ENCODE measurements around the gene SLC5A9.
"Not testable (repeated sequence)": the region's sequence is repeated elsewhere in the genome, so short reads cannot be mapped to it uniquely, and the experiment has no call there.

SLC5A9 gene

DNA sequence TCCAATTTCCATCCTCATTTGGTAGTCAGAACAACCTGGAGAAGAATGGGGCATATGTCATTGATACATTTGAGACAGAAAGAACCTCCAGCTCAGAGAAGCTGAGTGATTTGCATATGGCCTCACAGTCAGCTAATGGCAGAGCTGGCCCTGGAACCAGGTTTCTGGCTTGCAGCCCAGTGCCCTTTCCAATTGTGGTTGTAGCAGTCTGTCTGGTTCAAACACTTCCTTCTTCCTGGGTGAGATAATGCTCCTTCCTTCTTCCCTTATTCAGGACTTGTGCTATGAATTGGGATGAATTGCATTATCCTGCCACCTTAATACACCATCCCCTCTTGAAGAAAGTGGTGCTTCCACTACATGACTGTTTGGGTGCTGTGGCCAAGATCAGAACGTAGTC is 24.2 kb downstream of the SLC5A9 start:
- DNase-seq, result no peak

DNA sequence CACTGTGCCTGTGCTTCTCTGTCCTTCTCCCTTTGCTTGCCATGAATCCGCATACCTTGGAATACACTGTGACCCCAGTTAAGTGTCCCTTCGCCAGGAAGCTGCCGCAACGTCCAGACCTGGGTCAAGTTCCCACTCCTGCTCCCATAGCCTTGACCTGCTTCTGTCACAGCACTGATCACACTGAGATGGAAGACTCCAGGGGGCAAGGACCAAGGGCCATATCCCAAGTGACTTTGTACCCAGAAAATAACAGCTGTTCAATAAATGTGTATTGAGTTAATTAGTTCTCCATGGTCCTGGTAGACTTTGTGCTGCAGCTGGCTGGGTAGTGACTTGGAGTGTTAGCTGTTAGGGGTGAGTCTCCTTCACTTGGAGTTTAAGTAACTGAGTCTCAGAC is 25.8 kb downstream of the SLC5A9 start:
- no peak for DNase-seq

DNA sequence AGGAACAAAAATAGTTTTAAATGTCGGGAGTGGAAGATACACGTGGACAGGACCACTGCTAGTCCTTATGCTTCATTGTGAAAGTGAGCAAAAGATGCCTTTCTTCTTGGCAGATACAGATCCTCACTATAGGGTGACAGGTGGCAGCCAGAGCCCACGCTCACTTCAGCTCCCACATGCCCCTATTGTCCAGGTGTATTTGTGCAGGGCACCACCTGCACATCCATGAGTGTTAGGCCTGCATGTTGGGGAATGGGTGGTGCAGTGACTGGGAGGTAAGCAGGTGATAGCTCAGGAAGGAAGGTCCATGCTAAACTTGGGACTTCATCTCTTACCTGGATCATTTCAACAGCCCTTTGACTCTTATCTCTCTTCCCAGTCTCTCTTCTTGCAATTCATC is 27.4 kb downstream of the SLC5A9 start:
- DNase-seq, result no peak

DNA sequence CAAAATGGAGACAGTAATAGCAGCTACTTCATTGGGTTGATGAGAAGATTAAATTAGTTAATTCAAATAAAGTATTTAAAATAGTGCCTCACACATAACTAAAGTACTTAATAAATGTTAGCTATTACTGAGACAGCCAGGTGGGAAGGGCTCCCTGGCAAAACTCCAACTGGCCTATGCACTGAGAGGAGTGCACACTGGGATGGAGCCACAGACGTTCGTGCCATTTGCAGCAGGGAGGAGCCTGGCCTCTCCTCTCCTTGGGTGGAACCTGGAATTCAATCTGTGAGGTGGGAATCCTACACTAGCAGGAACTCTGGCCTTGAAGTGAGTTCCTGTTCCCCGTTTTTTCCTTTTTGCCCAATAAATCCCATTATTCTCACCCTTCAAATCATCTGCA is 28.1 kb downstream of the SLC5A9 start:
- no peak for DNase-seq

DNA sequence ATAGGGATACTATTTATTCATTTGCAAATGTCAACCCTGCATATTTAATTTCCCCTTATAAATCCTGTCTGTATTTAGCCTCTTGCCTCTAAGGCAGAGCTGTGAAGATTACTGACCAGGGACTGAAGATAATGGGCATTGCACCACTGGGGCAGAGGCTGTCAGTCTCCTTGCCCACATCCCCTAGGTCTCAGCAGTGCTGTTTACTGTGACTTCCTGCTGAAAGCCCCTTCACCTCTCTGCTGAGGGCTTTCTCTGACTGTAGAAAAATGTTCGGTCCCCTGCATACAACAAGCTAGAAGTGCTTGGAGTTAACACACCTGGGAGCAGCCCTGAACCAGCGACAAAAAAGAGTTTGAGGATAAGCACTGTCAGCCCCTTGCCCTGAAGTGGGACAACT is 28.8 kb downstream of the SLC5A9 start:
- no peak for DNase-seq

DNA sequence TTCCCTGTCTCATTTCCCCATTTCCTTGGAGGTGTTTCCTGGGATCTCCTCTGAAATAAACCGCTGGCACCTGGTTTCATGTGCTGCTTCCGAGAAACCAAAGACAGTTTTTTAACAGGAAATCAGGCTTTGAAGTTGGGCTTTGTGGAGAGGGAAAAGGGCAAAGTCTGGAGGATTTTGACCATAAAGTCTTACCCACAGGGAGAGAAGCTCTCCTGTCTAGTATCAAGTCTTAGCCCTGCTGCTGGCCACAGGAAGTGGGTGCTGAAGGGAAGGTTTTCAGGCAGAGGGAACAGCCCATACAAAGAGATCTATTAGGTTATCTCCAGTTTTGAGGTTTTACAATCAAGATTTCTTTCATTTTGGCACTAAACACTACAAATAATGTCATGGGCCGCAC is 29.3 kb downstream of the SLC5A9 start:
- no peak for DNase-seq

DNA sequence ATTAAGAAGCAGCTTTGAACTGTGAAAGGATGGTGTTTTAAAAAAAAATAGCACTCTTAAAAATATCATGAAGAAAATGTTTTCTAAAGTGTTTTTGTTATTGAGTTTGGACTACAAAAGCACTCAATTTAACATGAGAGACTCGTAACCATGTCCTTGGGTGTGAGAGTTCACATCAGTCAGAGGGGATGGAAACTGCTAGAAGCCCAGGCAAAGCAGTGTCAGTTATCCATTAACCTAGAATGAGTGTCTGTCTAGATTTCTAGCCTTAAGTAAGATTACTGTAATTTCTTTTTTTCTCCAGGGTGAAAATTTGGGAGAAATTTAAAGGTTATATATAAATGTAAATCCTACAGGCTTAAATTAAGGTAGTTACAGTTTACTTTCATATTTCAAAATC is 31.7 kb downstream of the SLC5A9 start:
- DNase-seq, result no peak

DNA sequence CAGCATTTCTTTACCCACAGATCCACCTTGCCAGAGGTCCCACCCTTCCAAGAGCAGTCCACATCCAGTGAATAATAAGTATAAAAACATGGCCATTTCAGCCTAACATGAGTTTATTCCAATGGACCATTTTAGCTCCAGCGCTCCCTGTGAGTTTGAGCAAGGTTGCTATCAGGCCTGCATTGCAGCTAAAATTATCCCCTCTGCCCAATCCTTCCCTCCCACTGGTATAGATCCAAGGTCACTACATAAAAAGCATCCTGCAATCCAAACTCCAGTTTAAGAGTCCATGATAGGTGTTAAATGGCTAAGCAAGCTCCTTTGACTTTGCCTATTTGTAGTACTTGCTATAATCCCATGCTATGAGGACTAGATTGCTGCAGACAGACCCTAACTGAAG is 35.6 kb downstream of the SLC5A9 start:
- no peak for DNase-seq

DNA sequence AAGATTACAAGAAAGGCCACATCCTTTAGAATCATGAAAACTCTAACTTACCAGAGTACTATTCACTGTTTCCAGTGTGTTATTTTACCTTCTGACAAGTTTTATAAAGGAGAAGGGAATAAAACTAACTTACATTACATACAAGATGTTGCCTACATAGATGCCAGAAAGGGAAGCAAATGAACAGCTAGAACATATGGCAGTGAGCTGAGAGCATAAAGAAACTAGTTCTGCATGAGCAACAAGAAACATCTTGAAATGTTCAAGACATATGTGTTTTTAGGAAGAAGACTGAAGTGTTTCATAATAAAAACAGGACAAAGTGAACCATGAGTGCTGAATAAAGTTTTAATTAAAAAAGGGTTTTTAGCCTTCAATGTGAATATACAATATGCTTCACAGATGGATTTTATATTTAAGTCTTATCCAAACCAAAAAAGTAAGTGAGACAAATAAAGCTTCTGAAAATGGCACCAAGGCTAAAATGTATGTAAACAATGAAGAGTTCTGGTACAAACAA is 39.4 kb downstream of the SLC5A9 start:
- no peak for DNase-seq

DNA sequence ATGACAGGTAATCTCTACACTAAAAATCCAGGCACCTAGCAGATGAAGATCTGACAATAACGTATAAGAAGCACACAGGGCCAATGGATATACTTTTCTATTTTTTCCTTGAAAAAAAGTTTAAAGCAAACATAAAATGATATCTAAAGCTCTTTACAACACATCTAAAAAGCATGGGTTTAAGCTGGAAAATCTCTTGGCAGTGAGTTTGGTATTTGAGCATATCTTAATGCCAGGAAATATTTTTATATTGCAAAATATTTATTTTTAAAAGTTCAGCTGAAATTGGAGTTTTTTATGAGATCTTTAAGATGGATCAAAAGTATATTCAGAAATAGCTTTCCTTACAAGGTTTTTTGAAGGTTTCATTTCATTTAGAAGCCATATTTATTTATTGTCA is 40.5 kb downstream of the SLC5A9 start:
- DNase-seq, result no peak

DNA sequence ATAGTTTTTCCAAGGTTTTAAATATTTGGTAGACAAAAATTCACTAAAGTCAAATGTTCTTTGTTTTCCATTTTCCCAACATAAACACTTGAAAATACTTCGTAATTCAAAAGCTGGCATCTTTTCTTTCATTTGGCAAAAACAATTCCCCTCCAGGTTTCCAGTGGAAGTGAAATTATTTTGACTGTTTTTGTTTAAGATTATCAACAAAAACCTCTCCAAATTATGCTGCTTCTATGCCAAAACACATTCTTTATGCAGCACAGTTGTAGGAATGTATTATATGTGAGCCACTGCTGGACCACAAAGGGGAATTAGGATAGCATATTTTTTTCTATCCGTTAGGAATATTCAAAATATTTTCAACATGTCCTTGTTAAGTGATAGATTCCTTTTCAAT is 44.1 kb downstream of the SLC5A9 start:
- no peak for DNase-seq

DNA sequence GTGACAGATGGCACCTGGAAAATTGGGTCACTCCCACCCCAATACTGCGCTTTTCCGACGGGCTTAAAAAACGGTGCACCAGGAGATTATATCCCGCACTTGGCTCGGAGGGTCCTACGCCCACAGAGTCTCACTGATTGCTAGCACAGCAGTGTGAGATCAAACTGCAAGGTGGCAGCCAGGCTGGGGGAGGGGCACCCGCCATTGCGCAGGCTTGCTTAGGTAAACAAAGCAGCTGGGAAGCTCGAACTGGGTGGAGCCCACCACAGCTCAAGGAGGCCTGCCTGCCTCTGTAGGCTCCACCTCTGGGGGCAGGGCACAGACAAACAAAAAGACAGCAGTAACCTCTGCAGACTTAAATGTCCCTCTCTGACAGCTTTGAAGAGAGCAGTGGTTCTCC is 54.9 kb downstream of the SLC5A9 start:
- DNase-seq, result not testable (repeated sequence)

DNA sequence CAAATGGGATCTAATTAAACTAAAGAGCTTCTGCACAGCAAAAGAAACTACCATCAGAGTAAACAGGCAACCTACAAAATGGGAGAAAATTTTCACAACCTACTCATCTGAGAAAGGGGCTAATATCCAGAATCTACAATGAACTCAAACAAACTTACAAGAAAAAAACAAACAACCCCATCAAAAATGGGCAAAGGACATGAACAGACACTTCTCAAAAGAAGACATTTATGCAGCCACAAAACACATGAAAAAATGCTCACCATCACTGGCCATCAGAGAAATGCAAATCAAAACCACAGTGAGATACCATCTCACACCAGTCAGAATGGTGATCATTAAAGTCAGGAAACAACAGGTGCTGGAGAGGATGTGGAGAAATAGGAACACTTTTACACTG is 59.8 kb downstream of the SLC5A9 start:
- DNase-seq, result not testable (repeated sequence)

DNA sequence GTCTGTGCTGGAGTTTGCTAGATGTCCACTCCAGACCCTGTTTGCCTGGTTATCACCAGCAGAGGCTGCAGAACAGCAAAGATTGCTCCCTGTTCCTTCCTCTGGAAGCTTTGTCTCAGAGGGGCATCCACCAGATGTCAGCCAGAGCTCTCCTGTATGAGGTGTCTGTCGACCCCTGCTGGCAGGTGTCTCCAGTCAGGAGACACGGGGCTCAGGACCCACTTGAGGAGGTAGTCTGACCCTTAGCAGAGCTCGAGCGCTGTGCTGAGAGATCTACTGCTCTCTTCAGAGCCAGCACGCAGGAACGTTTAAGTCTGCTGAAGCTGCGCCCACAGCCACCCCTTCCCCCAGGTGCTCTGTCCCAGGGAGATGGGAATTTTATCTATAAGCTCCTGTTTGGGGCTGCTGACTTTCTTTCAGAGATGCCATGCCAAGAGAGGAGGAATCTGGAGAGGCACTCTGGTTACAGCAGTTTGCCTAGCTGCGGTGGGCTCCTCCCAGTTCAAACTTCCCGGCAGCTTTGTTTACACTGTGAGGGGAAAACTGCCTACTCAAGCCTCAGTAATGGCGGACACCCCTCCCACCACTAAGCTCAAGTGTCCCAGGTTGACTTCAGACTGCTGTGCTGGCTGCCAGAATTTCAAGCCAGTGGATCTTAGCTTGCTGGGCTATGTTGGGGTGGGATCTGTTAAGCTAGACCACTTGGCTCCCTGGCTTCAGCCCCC is 62.3 kb downstream of the SLC5A9 start:
- not testable (repeated sequence) for DNase-seq

DNA sequence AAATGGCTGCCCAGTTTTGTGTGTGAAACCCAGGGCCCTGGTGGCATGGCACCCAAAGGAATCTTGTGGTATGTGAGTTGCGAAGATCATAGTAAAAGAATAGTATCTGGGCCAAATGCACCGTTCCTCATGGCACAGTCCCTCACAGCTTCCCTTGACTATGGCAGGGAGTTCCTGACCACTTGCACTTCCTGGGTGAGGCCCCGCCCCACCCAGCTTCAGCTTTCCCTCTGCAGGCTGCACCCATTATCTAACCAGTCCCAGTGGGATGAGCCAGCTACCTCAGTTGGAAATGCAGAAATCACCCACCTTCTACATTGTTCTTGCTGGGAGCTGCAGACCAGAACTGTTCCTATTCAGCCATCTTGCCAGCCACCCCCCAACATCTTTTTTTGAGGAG is 63.0 kb downstream of the SLC5A9 start:
- DNase-seq, result no peak

DNA sequence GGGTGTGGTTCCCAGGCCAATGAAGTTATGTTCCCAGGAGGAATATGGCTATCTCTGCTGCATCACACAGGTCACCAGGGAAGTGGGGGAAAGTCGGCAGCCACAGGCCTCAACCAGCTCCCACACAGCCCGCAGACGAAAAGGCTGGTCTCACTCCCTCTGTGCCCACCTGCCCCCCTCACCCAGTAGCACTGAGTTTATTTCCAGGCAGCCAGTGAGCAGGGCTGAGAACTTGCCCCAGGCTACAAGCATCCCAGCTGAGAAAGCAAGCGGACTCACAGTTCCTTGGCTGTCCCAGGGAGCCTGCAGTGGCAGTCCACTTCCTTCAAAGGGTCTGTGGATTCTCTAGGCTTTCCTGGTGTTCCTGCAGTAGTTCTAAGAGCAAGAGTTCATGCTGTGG is 68.9 kb downstream of the SLC5A9 start:
- no peak for DNase-seq

DNA sequence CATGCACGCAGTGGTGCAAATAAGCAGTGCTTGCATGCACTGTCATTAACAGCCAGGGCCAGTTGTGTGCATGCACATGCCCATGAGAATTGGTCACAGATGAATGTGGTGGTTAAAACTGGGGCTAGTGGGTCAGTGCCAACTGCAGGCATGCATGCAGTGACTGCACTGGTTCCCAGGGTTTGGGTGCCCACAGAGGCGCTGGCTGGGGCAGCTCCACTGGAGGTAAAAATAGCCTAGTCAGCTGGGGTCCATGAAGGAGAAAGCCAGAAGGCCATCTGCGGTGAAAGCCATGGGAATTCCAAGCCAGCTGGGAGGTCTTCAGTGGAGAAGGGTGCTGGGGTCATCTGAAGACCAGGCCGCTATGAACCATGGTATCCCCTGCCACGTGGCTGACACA is 70.2 kb downstream of the SLC5A9 start:
- no peak for DNase-seq

DNA sequence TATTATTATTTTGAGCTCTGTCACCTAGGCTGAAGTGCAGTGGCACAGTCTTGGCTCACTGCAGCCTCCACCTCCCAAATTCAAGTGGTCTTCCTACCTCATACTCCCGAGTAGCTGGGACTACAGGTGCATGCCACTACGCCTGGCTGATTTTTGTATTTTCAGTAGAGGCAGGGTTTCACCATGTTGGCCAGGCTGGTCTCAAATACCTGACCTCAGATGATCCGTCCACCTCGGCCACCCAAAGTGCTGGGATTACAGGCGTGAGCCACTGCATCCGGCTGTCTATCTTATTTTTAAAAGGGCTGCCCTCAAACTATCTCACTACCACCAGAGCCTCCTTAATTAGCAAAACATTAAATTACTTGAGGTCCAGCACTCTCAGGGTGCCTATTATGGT is 71.6 kb downstream of the SLC5A9 start:
- DNase-seq, result not testable (repeated sequence)

DNA sequence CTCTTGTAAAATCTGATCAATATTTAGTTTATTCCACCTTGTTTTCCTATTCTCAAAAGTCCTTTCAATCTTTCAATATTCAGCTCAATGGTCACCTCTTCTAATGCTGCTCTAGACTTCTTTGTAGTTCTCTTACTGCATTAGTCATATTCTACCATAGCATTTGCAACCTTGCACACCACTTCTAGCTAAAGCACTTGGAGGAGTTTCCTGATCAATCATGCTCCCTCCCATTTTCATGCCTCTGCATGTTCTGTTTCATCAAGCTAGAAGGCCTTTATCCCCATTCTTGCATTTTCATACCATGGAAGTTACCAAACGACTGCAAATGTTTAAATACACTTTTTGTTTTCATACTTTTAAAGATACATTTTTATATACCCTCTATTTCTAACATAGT is 72.1 kb downstream of the SLC5A9 start:
- DNase-seq, result no peak

Measured in fibroblast of upper back skin (primary cell).